GM19397 (cell line): ENCODE measurements around the gene NSD1.
A peak's percentile ranks its signal among the peaks of the same experiment; 100 is the strongest.

ENCODE experiments used
- ATAC-seq: cut with Tn5 transposase; IDR thresholded peaks from one replicate; pipeline ENCODE4 v1.9.1; 2021; ENCODE audit warnings: mild to moderate bottlenecking, moderate library complexity; ENCODE audit not compliant: unreplicated experiment

NSD1 gene

GRCh38 chr5:177096162-177097015, 37.2 kb upstream of the NSD1 start:
- no peak for ATAC-seq

- ATAC-seq, result no peak
These were observed 36.3 kb upstream of the NSD1 start for GRCh38 chr5:177097016-177097985.

GRCh38 chr5:177098120-177098469, 35.5 kb upstream of the NSD1 start:
- ATAC-seq, result no peak

GRCh38 chr5:177098470-177099141, 35.0 kb upstream of the NSD1 start:
- no peak for ATAC-seq

GRCh38 chr5:177099422-177100093, 34.0 kb upstream of the NSD1 start:
- no peak for ATAC-seq

- no peak for ATAC-seq
These were observed 32.9 kb upstream of the NSD1 start for GRCh38 chr5:177100714-177101121.

GRCh38 chr5:177103523-177104253, 29.9 kb upstream of the NSD1 start:
- ATAC-seq, result no peak

- ATAC-seq, result no peak
These were observed 27.7 kb upstream of the NSD1 start for GRCh38 chr5:177105691-177106476.

- ATAC-seq, result no peak
These were observed 26.4 kb upstream of the NSD1 start for GRCh38 chr5:177107159-177107558.

GRCh38 chr5:177109810-177110209, 23.8 kb upstream of the NSD1 start:
- ATAC-seq, result no peak

- ATAC-seq, result no peak
These were observed 21.7 kb upstream of the NSD1 start for GRCh38 chr5:177111720-177112394.

- no peak for ATAC-seq
These were observed 20.9 kb upstream of the NSD1 start for GRCh38 chr5:177112589-177113220.

GRCh38 chr5:177113566-177114424, 19.8 kb upstream of the NSD1 start:
- no peak for ATAC-seq

GRCh38 chr5:177116631-177117373, 16.8 kb upstream of the NSD1 start:
- peak; percentile 69 for ATAC-seq

GRCh38 chr5:177117441-177118045, 16.0 kb upstream of the NSD1 start:
- no peak for ATAC-seq

GRCh38 chr5:177122566-177122965, 11.0 kb upstream of the NSD1 start:
- ATAC-seq, result no peak
